SU-DHL-6 (cell line): ENCODE results near the gene AMT.

ENCODE experiments used
- H2AFZ ChIP-seq: fragments of 200-600 bp; sonication (generic); 2 replicates; pipeline ENCODE4 v1.6.1; 2014; ENCODE audit warnings: low read depth, mild to moderate bottlenecking, moderate library complexity, mixed read lengths, antibody characterized with exemption, low read length; ENCODE audit not compliant: severe bottlenecking
- H3F3A ChIP-seq: fragments of 200-600 bp; shearing (Covaris generic); 2 replicates; pipeline ENCODE4 v1.6.0; 2016; ENCODE audit warnings: antibody characterized with exemption, mild to moderate bottlenecking; ENCODE audit not compliant: insufficient read depth
- H3K27ac ChIP-seq: fragments of 200-600 bp; sonication (generic); 2 replicates; pipeline ENCODE4 v1.5.1; 2016; ENCODE audit warnings: low read depth, mild to moderate bottlenecking, low read length, moderate library complexity, mixed read lengths
- H3K27me3 ChIP-seq: fragments of 200-600 bp; sonication (generic), shearing (Covaris generic); 2 replicates; pipeline ENCODE4 v1.6.0; 2014; ENCODE audit warnings: mild to moderate bottlenecking, low read length
- H3K36me3 ChIP-seq: fragments of 200-600 bp; sonication (generic); 2 replicates; pipeline ENCODE4 v1.6.1; 2014; ENCODE audit warnings: mild to moderate bottlenecking, low read length, mixed read lengths
- H3K4me2 ChIP-seq: fragments of 300-600, 200-600 bp; shearing (Covaris generic), sonication (generic); 2 replicates; pipeline ENCODE4 v1.6.0; 2014; ENCODE audit warnings: low read length, low read depth, mild to moderate bottlenecking; ENCODE audit not compliant: poor library complexity, severe bottlenecking
- H3K4me3 ChIP-seq: fragments of 200-600 bp; sonication (generic); 2 replicates; pipeline ENCODE4 v1.5.1; 2014; ENCODE audit warnings: antibody characterized with exemption, low read length, mild to moderate bottlenecking, mixed read lengths; ENCODE audit not compliant: insufficient read depth, poor library complexity, severe bottlenecking
- H3K79me2 ChIP-seq: fragments of 200-600 bp; sonication (generic); 2 replicates; pipeline ENCODE4 v1.6.1; 2014; ENCODE audit warnings: mild to moderate bottlenecking, low read length, moderate library complexity; ENCODE audit not compliant: insufficient read depth
- H3K9ac ChIP-seq: fragments of 200-600 bp; sonication (generic); 2 replicates; pipeline ENCODE4 v1.7.0; 2014; ENCODE audit warnings: mild to moderate bottlenecking, low read length
- H3K9me2 ChIP-seq: fragments of 200-600 bp; sonication (generic); replicated peaks from 2 replicates; pipeline ENCODE4 v1.6.1; 2014; ENCODE audit warnings: low read length; ENCODE audit not compliant: insufficient read depth
- H3K9me3 ChIP-seq: fragments of 200-600 bp; sonication (generic); 2 replicates; pipeline ENCODE4 v1.6.1; 2014; ENCODE audit warnings: low read length, mixed read lengths; ENCODE audit not compliant: insufficient read depth
- H4K20me1 ChIP-seq: fragments of 200-600 bp; sonication (generic); 2 replicates; pipeline ENCODE4 v1.6.1; 2014; ENCODE audit warnings: low read depth, mild to moderate bottlenecking, antibody characterized with exemption, low read length, moderate library complexity, mixed read lengths
- EZH2phosphoT487 ChIP-seq: fragments of 200-600 bp; sonication (generic), shearing (Covaris generic); conservative IDR thresholded peaks from 2 replicates; pipeline ENCODE4 v1.6.1; 2018; ENCODE audit warnings: mild to moderate bottlenecking, antibody characterized with exemption, low read length, moderate library complexity, mixed read lengths
- TF ChIP-seq, protein P1 (sequence below): fragments of 200-600 bp; sonication (generic); IDR thresholded peaks from one replicate; pipeline ENCODE4 v1.5.1; 2017; ENCODE audit warnings: antibody characterized with exemption, mild to moderate bottlenecking, low read length, moderate library complexity; ENCODE audit not compliant: insufficient read depth, poor library complexity, severe bottlenecking

Gene AMT

GRCh38 chr3:49403891-49404290 is 18.4 kb downstream of the AMT start:
- H3F3A ChIP-seq, result peaks cover 9% of the 10 kb centered on the region; the same call in 1 of the 2 replicates
- H3K79me2 ChIP-seq, result peaks cover 100% of the 10 kb centered on the region
- TF ChIP-seq, protein P1, sequence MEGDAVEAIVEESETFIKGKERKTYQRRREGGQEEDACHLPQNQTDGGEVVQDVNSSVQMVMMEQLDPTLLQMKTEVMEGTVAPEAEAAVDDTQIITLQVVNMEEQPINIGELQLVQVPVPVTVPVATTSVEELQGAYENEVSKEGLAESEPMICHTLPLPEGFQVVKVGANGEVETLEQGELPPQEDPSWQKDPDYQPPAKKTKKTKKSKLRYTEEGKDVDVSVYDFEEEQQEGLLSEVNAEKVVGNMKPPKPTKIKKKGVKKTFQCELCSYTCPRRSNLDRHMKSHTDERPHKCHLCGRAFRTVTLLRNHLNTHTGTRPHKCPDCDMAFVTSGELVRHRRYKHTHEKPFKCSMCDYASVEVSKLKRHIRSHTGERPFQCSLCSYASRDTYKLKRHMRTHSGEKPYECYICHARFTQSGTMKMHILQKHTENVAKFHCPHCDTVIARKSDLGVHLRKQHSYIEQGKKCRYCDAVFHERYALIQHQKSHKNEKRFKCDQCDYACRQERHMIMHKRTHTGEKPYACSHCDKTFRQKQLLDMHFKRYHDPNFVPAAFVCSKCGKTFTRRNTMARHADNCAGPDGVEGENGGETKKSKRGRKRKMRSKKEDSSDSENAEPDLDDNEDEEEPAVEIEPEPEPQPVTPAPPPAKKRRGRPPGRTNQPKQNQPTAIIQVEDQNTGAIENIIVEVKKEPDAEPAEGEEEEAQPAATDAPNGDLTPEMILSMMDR, result no peak
- TF ChIP-seq EZH2phosphoT487, result no peak
- H3K27ac ChIP-seq, result no peak overlapping the region
- H3K4me2 ChIP-seq, result no peak overlapping the region
- H3K9ac ChIP-seq, result no peak overlapping the region
- peaks cover 54% of the 10 kb centered on the region; the same call in 1 of the 2 replicates for H4K20me1 ChIP-seq
- no peaks in the 10 kb centered on the region for H3K27me3 ChIP-seq
- no peaks in the 10 kb centered on the region for H3K9me2 ChIP-seq
- H3K4me3 ChIP-seq, result no peak overlapping the region
- H2AFZ ChIP-seq, result no peak overlapping the region
- H3K9me3 ChIP-seq, result no peaks in the 10 kb centered on the region
- no peaks in the 10 kb centered on the region; the same call in 1 of the 2 replicates for H3K36me3 ChIP-seq

DNA sequence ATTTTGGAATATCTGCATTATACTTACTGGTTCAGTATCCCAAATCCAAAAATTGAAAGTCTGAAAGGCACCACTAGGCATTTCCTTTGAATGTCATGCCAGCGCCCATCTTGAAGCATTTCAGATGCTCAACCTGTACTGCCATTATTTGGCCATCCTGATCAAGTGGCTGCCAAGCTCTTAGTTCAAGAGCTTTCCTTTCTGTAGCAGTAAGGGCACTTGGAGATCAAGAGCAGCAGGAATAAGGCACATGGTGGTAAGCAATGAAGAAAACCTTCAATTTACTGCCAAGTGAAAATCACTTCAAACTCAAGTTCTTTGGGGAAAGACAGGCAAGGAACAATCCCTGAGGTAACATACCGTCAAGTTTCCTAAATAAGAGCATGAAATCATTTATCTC is 20.5 kb downstream of the AMT start:
- H3K4me3 ChIP-seq, result no peak overlapping the region
- H4K20me1 ChIP-seq, result peaks cover 58% of the 10 kb centered on the region; the same call in 1 of the 2 replicates
- H2AFZ ChIP-seq, result no peak overlapping the region
- no peak overlapping the region for H3K4me2 ChIP-seq
- no peak overlapping the region for H3K9ac ChIP-seq
- no peaks in the 10 kb centered on the region for H3K9me3 ChIP-seq
- H3K9me2 ChIP-seq, result no peaks in the 10 kb centered on the region
- no peaks in the 10 kb centered on the region for H3K27me3 ChIP-seq
- H3F3A ChIP-seq, result peaks cover 9% of the 10 kb centered on the region; the same call in 1 of the 2 replicates
- H3K36me3 ChIP-seq, result no peaks in the 10 kb centered on the region; the same call in 1 of the 2 replicates
- H3K27ac ChIP-seq, result no peak overlapping the region
- peaks cover 100% of the 10 kb centered on the region for H3K79me2 ChIP-seq
- TF ChIP-seq, protein P1, result no peak
- TF ChIP-seq EZH2phosphoT487, result no peak

GRCh38 chr3:49399461-49399860 is 22.8 kb downstream of the AMT start:
- H3K9me3 ChIP-seq, result no peaks in the 10 kb centered on the region
- no peak overlapping the region for H2AFZ ChIP-seq
- H3K79me2 ChIP-seq, result peaks cover 100% of the 10 kb centered on the region
- TF ChIP-seq EZH2phosphoT487, result no peak
- TF ChIP-seq, protein P1, result no peak
- H3K4me2 ChIP-seq, result no peak overlapping the region
- H3K36me3 ChIP-seq, result no peaks in the 10 kb centered on the region
- H3K27me3 ChIP-seq, result no peaks in the 10 kb centered on the region
- H3K4me3 ChIP-seq, result no peak overlapping the region
- H3F3A ChIP-seq, result peaks cover 6% of the 10 kb centered on the region; the same call in 1 of the 2 replicates
- peaks cover 57% of the 10 kb centered on the region; the same call in 1 of the 2 replicates for H4K20me1 ChIP-seq
- no peak overlapping the region for H3K27ac ChIP-seq
- H3K9me2 ChIP-seq, result no peaks in the 10 kb centered on the region
- no peak overlapping the region for H3K9ac ChIP-seq
